H1 (cell line): Measurements from ENCODE around the gene GRIN2C. TPM values are rescaled to one million over a fixed set of nuclear protein-coding genes. Genes with fewer than 3 reads are reported as not detected.

Experiments
- CTCF ChIA-PET: fragments of 300-600 bp; sonication (Branson Sonifier 250); formaldehyde crosslinking; loops from one replicate; lab custom pipeline; 2021; ENCODE audit not compliant: partially characterized antibody; lab: Charles Lee
- POLR2A ChIA-PET: fragments of 300-600 bp; sonication (Branson Sonifier 250); formaldehyde crosslinking; loops from one replicate; lab custom pipeline; 2021; ENCODE audit warnings: inconsistent platforms; ENCODE audit not compliant: partially characterized antibody; lab: Charles Lee
- DNase-seq, 2 experiments: peaks; one replicate each; pipeline versions ENCODE4 v3.0.0 to v3.0.0-alpha.2; 2010 to 2022; ENCODE audit warnings: low spot score in 2 of 2, low read depth in 1 of 2, mixed read lengths in 1 of 2
- FAIRE-seq: peaks from 2 replicates; lab custom pipeline; 2011; peaks lifted over from hg19 to GRCh38; lab: Jason Lieb, UNC
- H2AFZ ChIP-seq: 2 replicates; pipeline ENCODE4 v1.8.1; 2012; ENCODE audit warnings: low read length, inconsistent platforms
- H2AK5ac ChIP-seq: 2 replicates; pipeline ENCODE4 v1.6.1; 2013; ENCODE audit warnings: low read depth, low read length
- H2BK120ac ChIP-seq: replicated peaks from 2 replicates; pipeline ENCODE3; 2013; ENCODE audit warnings: low read depth, low read length, inconsistent platforms
- H2BK12ac ChIP-seq: 2 replicates; pipeline ENCODE4 v1.6.1; 2013; ENCODE audit warnings: low read depth, low read length
- H2BK15ac ChIP-seq: 2 replicates; pipeline ENCODE4 v1.6.1; 2013; ENCODE audit warnings: low read length
- H2BK20ac ChIP-seq: 2 replicates; pipeline ENCODE4 v1.6.1; 2013; ENCODE audit warnings: low read length
- H2BK5ac ChIP-seq: 2 replicates; pipeline ENCODE4 v1.6.1; 2013; ENCODE audit warnings: low read depth, low read length
- H3K14ac ChIP-seq: 2 replicates; pipeline ENCODE4 v1.6.1; 2013; ENCODE audit warnings: inconsistent platforms; ENCODE audit not compliant: insufficient read length
- H3K18ac ChIP-seq: 2 replicates; pipeline ENCODE4 v1.6.1; 2013; ENCODE audit warnings: low read length; ENCODE audit errors: extremely low read depth
- H3K23ac ChIP-seq: 2 replicates; pipeline ENCODE4 v1.6.1; 2013; ENCODE audit warnings: inconsistent platforms; ENCODE audit not compliant: insufficient read length
- H3K23me2 ChIP-seq: 2 replicates; pipeline ENCODE4 v1.6.1; 2013; ENCODE audit warnings: low read depth, low read length
- H3K27ac ChIP-seq: 2 replicates; pipeline ENCODE4 v1.6.1; 2011; ENCODE audit warnings: low read depth, low read length, inconsistent platforms
- H3K27me3 ChIP-seq, 4 experiments: replicated peaks in 1 of 4; 1 replicate in 1 of 4; 2 replicates in 3 of 4; pipeline versions ENCODE4 v1.6.1 to v1.8.1; 2011 to 2013; ENCODE audit warnings: low read length in 3 of 4, mild to moderate bottlenecking in 3 of 4, inconsistent platforms in 2 of 4, mixed read lengths in 2 of 4, moderate library complexity in 1 of 4; ENCODE audit not compliant: control insufficient read depth in 3 of 4, insufficient read depth in 3 of 4; ENCODE audit errors: extremely low read depth in 1 of 4
- H3K36me3 ChIP-seq, 4 experiments: 2 replicates each; pipeline versions ENCODE4 v1.6.1 to v1.8.1; 2011 to 2013; ENCODE audit warnings: mild to moderate bottlenecking in 4 of 4, low read length in 3 of 4, moderate library complexity in 2 of 4, control low read depth in 1 of 4, inconsistent platforms in 1 of 4; ENCODE audit not compliant: insufficient read depth in 4 of 4, control insufficient read depth in 2 of 4
- H3K4ac ChIP-seq: replicated peaks from 2 replicates; pipeline ENCODE3; 2013; ENCODE audit warnings: low read length, low read depth, mixed read lengths, inconsistent platforms; ENCODE audit not compliant: insufficient read length
- H3K4me1 ChIP-seq, 4 experiments: replicated peaks in 1 of 4; 1 replicate in 1 of 4; 2 replicates in 3 of 4; pipeline versions ENCODE4 v1.6.1 to v1.8.1; 2011 to 2013; ENCODE audit warnings: low read length in 3 of 4, inconsistent platforms in 2 of 4, mixed read lengths in 1 of 4; ENCODE audit not compliant: insufficient read depth in 4 of 4, control insufficient read depth in 3 of 4
- H3K4me2 ChIP-seq, 2 experiments: 2 replicates each; pipeline versions ENCODE4 v1.6.1 to v1.8.1; 2011 to 2013; ENCODE audit warnings: low read depth in 2 of 2, low read length in 2 of 2, control low read depth in 1 of 2, inconsistent platforms in 1 of 2, mild to moderate bottlenecking in 1 of 2; ENCODE audit not compliant: insufficient read depth in 1 of 2
- H3K4me3 ChIP-seq, 4 experiments: fragments of 200-600, 300-600 bp in 1 of 4; sonication (generic), shearing (Covaris generic), sonication (Bioruptor Twin) in 1 of 4; 2 replicates each; pipeline versions ENCODE4 v1.5.1 to v1.8.1; 2011 to 2016; ENCODE audit warnings: low read length in 4 of 4, low read depth in 3 of 4, control low read depth in 2 of 4, inconsistent platforms in 2 of 4, mild to moderate bottlenecking in 2 of 4, mixed read lengths in 1 of 4, moderate library complexity in 1 of 4; ENCODE audit not compliant: insufficient read depth in 2 of 4; ENCODE audit errors: extremely low read depth in 1 of 4
- H3K56ac ChIP-seq: replicated peaks from 2 replicates; pipeline ENCODE3; 2013; ENCODE audit warnings: low read depth, mild to moderate bottlenecking, mixed read lengths, low read length, inconsistent platforms; ENCODE audit not compliant: insufficient read length
- H3K79me1 ChIP-seq: 2 replicates; pipeline ENCODE4 v1.6.1; 2013; ENCODE audit warnings: low read depth, low read length, control low read depth
- H3K79me2 ChIP-seq, 2 experiments: 2 replicates each; pipeline versions ENCODE4 v1.6.1 to v1.8.1; 2012 to 2013; ENCODE audit warnings: low read length in 2 of 2, mild to moderate bottlenecking in 2 of 2, inconsistent platforms in 1 of 2; ENCODE audit not compliant: insufficient read depth in 2 of 2, control insufficient read depth in 1 of 2
- H3K9ac ChIP-seq, 4 experiments: replicated peaks in 1 of 4; 1 replicate in 1 of 4; 2 replicates in 3 of 4; pipeline versions ENCODE4 v1.6.1 to v1.8.1; 2011 to 2013; ENCODE audit warnings: low read depth in 3 of 4, low read length in 3 of 4, control low read depth in 2 of 4, mild to moderate bottlenecking in 2 of 4, moderate library complexity in 2 of 4, inconsistent platforms in 1 of 4; ENCODE audit errors: extremely low read depth in 1 of 4
- H3K9me3 ChIP-seq, 2 experiments: 2 replicates each; pipeline versions ENCODE4 v1.6.1 to v1.8.1; 2012 to 2013; ENCODE audit warnings: mild to moderate bottlenecking in 2 of 2, moderate library complexity in 2 of 2, control low read depth in 1 of 2, inconsistent platforms in 1 of 2, low read depth in 1 of 2, low read length in 1 of 2, mixed read lengths in 1 of 2; ENCODE audit not compliant: insufficient read depth in 2 of 2
- H4K20me1 ChIP-seq, 2 experiments: replicated peaks in 1 of 2; 2 replicates each; pipeline versions ENCODE3 to v1.8.1; 2011 to 2013; ENCODE audit warnings: inconsistent platforms in 2 of 2, low read length in 2 of 2, mild to moderate bottlenecking in 1 of 2; ENCODE audit not compliant: insufficient read depth in 2 of 2, control insufficient read depth in 1 of 2
- H4K5ac ChIP-seq: 2 replicates; pipeline ENCODE4 v1.6.1; 2013; ENCODE audit warnings: low read length, low read depth, mixed read lengths, inconsistent platforms; ENCODE audit not compliant: insufficient read length
- H4K8ac ChIP-seq: 2 replicates; pipeline ENCODE4 v1.8.0; 2013; ENCODE audit warnings: mild to moderate bottlenecking, moderate library complexity, low read length, inconsistent platforms; ENCODE audit not compliant: insufficient read depth; ENCODE audit errors: extremely low read depth
- H4K91ac ChIP-seq: replicated peaks from 2 replicates; pipeline ENCODE3; 2013; ENCODE audit warnings: low read length, mixed read lengths, inconsistent platforms; ENCODE audit not compliant: insufficient read length
- KDM1A ChIP-seq: fragments of 200-600, 300-600 bp; sonication (generic); IDR thresholded peaks from 2 replicates; pipeline ENCODE4 v1.7.1; 2016; ENCODE audit warnings: mild to moderate bottlenecking, low read length, borderline replicate concordance
- NRF1 ChIP-seq: IDR thresholded peaks from 2 replicates; pipeline ENCODE4 v1.6.1; 2011; ENCODE audit warnings: mild to moderate bottlenecking, low read depth, low read length, improper control_type of control experiment
- RNF2 ChIP-seq: fragments of 200-900, 300-1000 bp; sonication (generic); IDR thresholded peaks from 2 replicates; pipeline ENCODE4 v1.7.1; 2016; ENCODE audit warnings: borderline replicate concordance, low read depth, mild to moderate bottlenecking, antibody characterized with exemption, low read length; ENCODE audit not compliant: poor library complexity, severe bottlenecking; ENCODE audit errors: missing control alignments
- SAP30 ChIP-seq: fragments of 300-600 bp; sonication (generic); IDR thresholded peaks from 2 replicates; pipeline ENCODE4 v1.7.1; 2012; ENCODE audit warnings: low read length, moderate library complexity, mild to moderate bottlenecking, inconsistent platforms; ENCODE audit not compliant: insufficient read depth, insufficient replicate concordance
- ZNF274 ChIP-seq: IDR thresholded peaks from 2 replicates; pipeline ENCODE4 v1.7.0; 2012; ENCODE audit warnings: low read length, borderline replicate concordance; ENCODE audit errors: extremely low read depth
- WGBS, 2 experiments: shearing (Covaris generic) in 1 of 2; methylation state at CpG; one replicate each; pipeline versions ENCODE4 v1.1.6 to v1.1.7; 2013 to 2015; ENCODE audit warnings: low lambda C conversion rate in 2 of 2, mixed read lengths in 2 of 2, inconsistent platforms in 1 of 2, low coverage in 1 of 2, missing lambda C conversion rate in 1 of 2; ENCODE audit not compliant: insufficient replicate concordance in 2 of 2, insufficient coverage in 1 of 2, insufficient read length in 1 of 2; ENCODE audit errors: extremely low coverage in 1 of 2, missing lambda C conversion rate in 1 of 2; 5-methylcytosine and 5-hydroxymethylcytosine counted together
- polyA plus RNA-seq, 7 experiments: library from polyadenylated mRNA; depleted of rRNA in 3 of 7; stranded (reverse) in 5 of 7; unstranded in 2 of 7; fragments of >200 nt in 5 of 7; fragments of 200-250 nt in 2 of 7; gene quantifications; 1 replicate in 5 of 7; 2 replicates in 1 of 7; 4 replicates in 1 of 7; pipeline versions ENCODE4 v1.2.1 to v1.2.3, GENCODE V29; 2011 to 2013; ENCODE audit warnings: missing spikeins in 2 of 7, mixed read lengths in 2 of 7
- total RNA-seq: library from RNA; stranded (reverse); fragmentation: NEBNext Ultra II Directional; extraction: Animal tissue kit (Norgen Biotek cat#: 25700); gene quantifications from 2 replicates; pipeline ENCODE4 v1.2.1, GENCODE V29; 2021
- TF ChIP-seq, protein P1 (sequence below): IDR thresholded peaks from 2 replicates; pipeline ENCODE4 v1.6.1; 2011; ENCODE audit warnings: low read depth, mild to moderate bottlenecking, low read length; ENCODE audit not compliant: insufficient read depth
- TF ChIP-seq, protein P2 (sequence below), 3 experiments: IDR thresholded peaks; 1 replicate in 2 of 3; 2 replicates in 1 of 3; pipeline versions ENCODE4 v1.5.1 to v1.6.1; 2011; ENCODE audit warnings: low read length in 3 of 3, mild to moderate bottlenecking in 3 of 3, inconsistent platforms in 2 of 3, low read depth in 1 of 3, moderate library complexity in 1 of 3; ENCODE audit not compliant: insufficient read depth in 1 of 3; ENCODE audit errors: control extremely low read depth in 1 of 3

Gene GRIN2C
- total and polyA plus RNA-seq, 2 of the 8 experiments (the other 6 are each of a cell fraction or from before 2014, with no cell fraction given): 0.06 to 0.07 TPM

DNA sequence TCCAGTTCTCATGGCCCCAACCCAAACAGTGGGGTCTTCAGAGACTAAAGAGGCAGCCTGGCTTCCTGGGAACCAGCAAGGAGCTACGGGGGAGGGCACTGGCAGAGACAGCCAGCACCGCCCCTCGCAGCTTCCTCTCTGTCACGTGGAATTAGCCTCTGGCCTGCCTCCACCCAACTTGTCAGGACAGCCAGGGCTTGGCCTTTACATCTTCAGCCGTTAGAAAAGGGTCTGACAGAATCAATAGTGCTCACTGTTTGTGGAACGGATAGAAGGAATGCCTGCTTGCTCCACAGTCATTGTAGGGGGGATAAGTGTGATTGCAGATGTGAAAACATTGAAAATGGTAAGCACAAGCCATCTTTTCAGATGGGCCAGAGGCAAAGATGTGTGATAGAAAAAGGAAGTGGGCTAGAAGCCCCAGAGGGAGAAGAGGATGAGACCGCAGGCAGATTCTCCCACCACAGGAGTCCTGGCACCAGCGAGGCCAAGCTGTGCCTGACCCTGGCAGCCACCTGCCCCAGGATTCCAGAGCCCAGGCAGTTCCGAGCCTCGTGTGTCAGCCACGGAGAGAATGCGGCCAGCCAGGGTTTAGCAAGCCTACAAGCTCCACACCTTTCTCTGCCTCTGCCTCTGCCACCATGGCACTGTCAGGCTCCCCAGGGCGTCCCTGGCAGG is 18.6 kb downstream of the GRIN2C start:
- DNase-seq: no peak
- no peaks in the 10 kb centered on the region for H3K79me1 ChIP-seq
- ChIA-PET CTCF (interaction anchor here (0.7 to 99.6 kb wide), 5 partner anchors 2 to 169 kb away, joined by 3 to 2981 read pairs (median 5); partner anchors contain the start of genes FDXR, GRIN2C and NAT9), POLR2A (interaction anchor here (0.6 to 4.2 kb wide), 5 partner anchors 11 to 855 kb away, joined by 3 to 23 read pairs (median 4); no protein-coding TSS in a partner anchor)
- no peak overlapping the region for H3K23ac ChIP-seq
- H2BK12ac ChIP-seq: no peak overlapping the region
- no peak overlapping the region for H2BK20ac ChIP-seq
- 57% methylated on average over 13 of the region's 13 CpGs; no CpG with 5 or more reads in 1 of the 2 experiments for WGBS, 2 experiments
- no peak overlapping the region for H2BK120ac ChIP-seq
- H3K56ac ChIP-seq: no peak overlapping the region
- H4K91ac ChIP-seq: no peak overlapping the region
- H3K27me3 ChIP-seq: peaks cover 14 to 48% (median 36%) of the 10 kb centered on the region in 4 experiments
- H4K8ac ChIP-seq: no peak overlapping the region
- H3K4me1 ChIP-seq: peaks cover 0 to 29% (median 14%) of the 10 kb centered on the region in 4 experiments; a peak in 6 of 7 replicates
- H3K14ac ChIP-seq: no peak overlapping the region
- peak overlapping the region; percentile 17; the same call in 1 of the 2 replicates for H2AK5ac ChIP-seq
- FAIRE-seq: no peak
- no peaks in the 10 kb centered on the region for H3K79me2 ChIP-seq
- H3K4me3 ChIP-seq: no peak overlapping the region
- H3K9me3 ChIP-seq: no peaks in the 10 kb centered on the region
- peaks cover 3% of the 10 kb centered on the region; the same call in 1 of the 2 replicates for H3K23me2 ChIP-seq
- H3K27ac ChIP-seq: no peak overlapping the region
- H4K20me1 ChIP-seq: peaks cover 7 to 16% of the 10 kb centered on the region in 2 experiments
- H3K18ac ChIP-seq: no peak overlapping the region
- H3K9ac ChIP-seq: no peak overlapping the region
- 0 out of 2 replicates have a peak overlapping the region, but pooled peaks have one; percentile 67 for H2BK15ac ChIP-seq
- H2AFZ ChIP-seq: no peak overlapping the region
- peak overlapping the region; percentile 38 to 52 for H3K4me2 ChIP-seq
- no peak overlapping the region for H3K4ac ChIP-seq
- H4K5ac ChIP-seq: no peak overlapping the region
- peaks cover 0 to 3% (median 1%) of the 10 kb centered on the region in 4 experiments; a peak in 1 of 8 replicates for H3K36me3 ChIP-seq
- H2BK5ac ChIP-seq: no peak overlapping the region
- TF ChIP-seq SAP30 (no peak), ZNF274 (no peak), RNF2 (no peak), KDM1A (no peak), NRF1 (no peak)
- TF ChIP-seq, protein P1, sequence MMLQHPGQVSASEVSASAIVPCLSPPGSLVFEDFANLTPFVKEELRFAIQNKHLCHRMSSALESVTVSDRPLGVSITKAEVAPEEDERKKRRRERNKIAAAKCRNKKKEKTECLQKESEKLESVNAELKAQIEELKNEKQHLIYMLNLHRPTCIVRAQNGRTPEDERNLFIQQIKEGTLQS: no peak
- TF ChIP-seq, protein P2, sequence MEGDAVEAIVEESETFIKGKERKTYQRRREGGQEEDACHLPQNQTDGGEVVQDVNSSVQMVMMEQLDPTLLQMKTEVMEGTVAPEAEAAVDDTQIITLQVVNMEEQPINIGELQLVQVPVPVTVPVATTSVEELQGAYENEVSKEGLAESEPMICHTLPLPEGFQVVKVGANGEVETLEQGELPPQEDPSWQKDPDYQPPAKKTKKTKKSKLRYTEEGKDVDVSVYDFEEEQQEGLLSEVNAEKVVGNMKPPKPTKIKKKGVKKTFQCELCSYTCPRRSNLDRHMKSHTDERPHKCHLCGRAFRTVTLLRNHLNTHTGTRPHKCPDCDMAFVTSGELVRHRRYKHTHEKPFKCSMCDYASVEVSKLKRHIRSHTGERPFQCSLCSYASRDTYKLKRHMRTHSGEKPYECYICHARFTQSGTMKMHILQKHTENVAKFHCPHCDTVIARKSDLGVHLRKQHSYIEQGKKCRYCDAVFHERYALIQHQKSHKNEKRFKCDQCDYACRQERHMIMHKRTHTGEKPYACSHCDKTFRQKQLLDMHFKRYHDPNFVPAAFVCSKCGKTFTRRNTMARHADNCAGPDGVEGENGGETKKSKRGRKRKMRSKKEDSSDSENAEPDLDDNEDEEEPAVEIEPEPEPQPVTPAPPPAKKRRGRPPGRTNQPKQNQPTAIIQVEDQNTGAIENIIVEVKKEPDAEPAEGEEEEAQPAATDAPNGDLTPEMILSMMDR (IDR thresholded peaks at IDR 0.05; ENCODE audit: control extremely low read depth in 1 of 3, insufficient read depth in 1 of 3, low read depth in 1 of 3, low read length in 3 of 3): no peak
